ENCODE measurements around the gene UNC79.

Gene UNC79

GRCh38 chr14:93743270-93744060, 312.7 kb downstream of the UNC79 start:
- TF ChIP-seq, protein P1, sequence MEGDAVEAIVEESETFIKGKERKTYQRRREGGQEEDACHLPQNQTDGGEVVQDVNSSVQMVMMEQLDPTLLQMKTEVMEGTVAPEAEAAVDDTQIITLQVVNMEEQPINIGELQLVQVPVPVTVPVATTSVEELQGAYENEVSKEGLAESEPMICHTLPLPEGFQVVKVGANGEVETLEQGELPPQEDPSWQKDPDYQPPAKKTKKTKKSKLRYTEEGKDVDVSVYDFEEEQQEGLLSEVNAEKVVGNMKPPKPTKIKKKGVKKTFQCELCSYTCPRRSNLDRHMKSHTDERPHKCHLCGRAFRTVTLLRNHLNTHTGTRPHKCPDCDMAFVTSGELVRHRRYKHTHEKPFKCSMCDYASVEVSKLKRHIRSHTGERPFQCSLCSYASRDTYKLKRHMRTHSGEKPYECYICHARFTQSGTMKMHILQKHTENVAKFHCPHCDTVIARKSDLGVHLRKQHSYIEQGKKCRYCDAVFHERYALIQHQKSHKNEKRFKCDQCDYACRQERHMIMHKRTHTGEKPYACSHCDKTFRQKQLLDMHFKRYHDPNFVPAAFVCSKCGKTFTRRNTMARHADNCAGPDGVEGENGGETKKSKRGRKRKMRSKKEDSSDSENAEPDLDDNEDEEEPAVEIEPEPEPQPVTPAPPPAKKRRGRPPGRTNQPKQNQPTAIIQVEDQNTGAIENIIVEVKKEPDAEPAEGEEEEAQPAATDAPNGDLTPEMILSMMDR (IDR thresholded peaks at IDR 0.05), result no peak
- Mint-ChIP-seq H3K4me1 (peaks cover 42% of the 10 kb centered on the region), H3K27ac (peak overlapping the region; percentile 61), H3K27me3 (ENCODE audit: low read depth, poor library complexity) (peaks cover 13% of the 10 kb centered on the region), H3K9me3 (no peaks in the 10 kb centered on the region), H3K36me3 (ENCODE audit: low read depth) (no peaks in the 10 kb centered on the region), H3K4me3 (no peak overlapping the region)
- no peak for DNase-seq

DNA sequence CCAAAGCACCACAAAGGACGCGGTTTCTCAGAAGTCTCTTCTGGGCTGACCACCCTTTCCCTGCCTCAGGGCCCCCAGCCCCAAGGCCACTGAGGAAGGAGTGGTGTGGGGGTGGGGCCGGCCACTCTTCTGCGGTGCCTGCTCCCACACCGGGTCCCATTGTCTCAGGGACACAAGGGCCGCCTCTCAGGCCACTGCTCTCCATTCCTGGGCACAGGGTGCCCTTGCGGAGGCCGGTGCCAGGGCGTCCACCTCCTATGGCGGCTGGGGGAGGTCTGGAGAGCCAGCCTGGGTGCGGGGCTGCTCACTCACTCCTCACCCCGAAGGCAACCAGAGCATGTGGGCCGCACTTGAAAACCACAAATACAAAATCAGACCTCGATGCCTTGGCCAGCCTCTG, 313.4 kb downstream of the UNC79 start:
- Mint-ChIP-seq H3K36me3 (ENCODE audit: low read depth) (no peaks in the 10 kb centered on the region), H3K27me3 (ENCODE audit: low read depth, poor library complexity) (peaks cover 14% of the 10 kb centered on the region), H3K4me3 (no peak overlapping the region), H3K9me3 (no peaks in the 10 kb centered on the region), H3K27ac (no peak overlapping the region), H3K4me1 (peaks cover 45% of the 10 kb centered on the region)
- TF ChIP-seq, protein P1 (IDR thresholded peaks at IDR 0.05), result no peak
- no peak for DNase-seq

- H3K9me3 Mint-ChIP-seq, result no peaks in the 10 kb centered on the region
- H3K36me3 Mint-ChIP-seq (ENCODE audit: low read depth), result no peaks in the 10 kb centered on the region
- H3K4me1 Mint-ChIP-seq, result peaks cover 48% of the 10 kb centered on the region
- no peak for DNase-seq
- no peak overlapping the region for H3K27ac Mint-ChIP-seq
- TF ChIP-seq, protein P1 (IDR thresholded peaks at IDR 0.05), result no peak
- H3K4me3 Mint-ChIP-seq, result no peak overlapping the region
- H3K27me3 Mint-ChIP-seq (ENCODE audit: low read depth, poor library complexity), result peaks cover 15% of the 10 kb centered on the region
These were observed 314.1 kb downstream of the UNC79 start for GRCh38 chr14:93744876-93745275.

GRCh38 chr14:93745603-93746273, 315.0 kb downstream of the UNC79 start:
- Mint-ChIP-seq H3K4me1 (peaks cover 48% of the 10 kb centered on the region), H3K27ac (peak overlapping the region; percentile 86)

DNA sequence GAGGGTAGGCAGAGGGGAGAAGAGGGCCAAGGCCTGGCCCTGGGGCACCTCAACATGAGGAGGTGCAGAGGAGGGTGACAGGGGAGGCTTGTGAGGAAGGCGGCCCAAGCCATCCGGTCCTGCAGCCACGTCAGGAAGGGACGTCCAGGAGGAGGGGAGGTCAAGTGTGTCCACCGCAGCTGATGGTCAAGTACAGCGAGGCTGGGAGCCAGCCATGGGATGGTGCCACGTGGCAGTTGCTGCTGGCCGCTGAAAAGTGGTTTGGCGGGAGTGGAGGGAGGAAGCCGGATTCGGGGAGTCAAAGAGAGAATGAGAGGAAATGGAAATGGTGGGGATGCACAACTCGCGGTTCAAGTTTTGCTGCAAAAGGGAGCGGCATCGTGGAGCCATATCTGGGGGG, 316.4 kb downstream of the UNC79 start:
- no peaks in the 10 kb centered on the region for H3K9me3 Mint-ChIP-seq
- H3K27me3 Mint-ChIP-seq (ENCODE audit: low read depth, poor library complexity), result peaks cover 8% of the 10 kb centered on the region
- H3K36me3 Mint-ChIP-seq (ENCODE audit: low read depth), result no peaks in the 10 kb centered on the region
- H3K27ac Mint-ChIP-seq, result no peak overlapping the region
- H3K4me3 Mint-ChIP-seq, result no peak overlapping the region
- peaks cover 51% of the 10 kb centered on the region for H3K4me1 Mint-ChIP-seq
- TF ChIP-seq, protein P1 (IDR thresholded peaks at IDR 0.05), result no peak
- no peak for DNase-seq

More at GRCh38 chr14:93745603-93746273, 315.0 kb downstream of the UNC79 start:
- Mint-ChIP-seq H3K4me3 (no peak overlapping the region), H3K36me3 (ENCODE audit: low read depth) (no peaks in the 10 kb centered on the region), H3K27me3 (ENCODE audit: low read depth, poor library complexity) (peaks cover 15% of the 10 kb centered on the region), H3K9me3 (no peaks in the 10 kb centered on the region)
- TF ChIP-seq, protein P1 (IDR thresholded peaks at IDR 0.05), result no peak
- no peak for DNase-seq
